ENCODE results near the gene THRAP3.
"Not testable (repeated sequence)": the region's sequence is repeated elsewhere in the genome, so short reads cannot be mapped to it uniquely, and the experiment has no call there.

The THRAP3 gene

DNA sequence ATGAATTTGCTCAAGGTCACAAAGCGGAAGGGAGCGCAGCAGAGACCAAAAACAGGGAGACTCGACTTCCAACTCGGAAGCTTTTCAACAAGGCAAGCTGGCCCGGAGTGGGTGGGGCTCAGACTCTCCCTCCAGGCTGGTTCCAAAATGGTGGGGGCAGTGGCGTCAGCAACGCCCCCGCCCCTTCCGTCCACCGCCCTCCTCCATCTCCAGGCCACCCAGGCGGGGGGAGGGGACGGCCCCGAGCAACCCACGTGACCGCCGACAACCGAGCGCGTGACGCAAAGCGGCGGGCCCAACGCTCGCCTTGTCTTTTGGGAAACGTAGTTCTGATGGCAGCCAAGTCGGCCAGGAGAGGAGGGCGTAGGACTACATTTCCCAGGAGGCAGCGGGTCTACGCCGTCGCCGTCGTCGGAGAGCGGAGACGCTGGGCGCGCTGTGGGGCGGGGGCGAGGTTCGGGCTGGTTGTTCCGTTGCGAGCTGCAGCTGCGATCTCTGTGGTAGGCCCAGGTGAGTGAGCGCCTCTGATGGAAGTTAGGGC is at the start of gene THRAP3:
THRAP3 (plus strand) TSS at position 448 of the 541 bp plus-strand sequence. CDS start 58,121 bp downstream, outside the sequence.
- DNase-seq (ENCODE audit: low read depth, low spot score): peak; percentile 100

GRCh38 chr1:36174713-36175112 is 49.5 kb upstream of the THRAP3 start:
- DNase-seq (ENCODE audit: low read depth, low spot score): no peak

- DNase-seq (ENCODE audit: low read depth, low spot score): peak; percentile 38
Measured at GRCh38 chr1:36175137-36176095, 48.8 kb upstream of the THRAP3 start.

GRCh38 chr1:36176106-36176949 is 47.9 kb upstream of the THRAP3 start:
- DNase-seq (ENCODE audit: low read depth, low spot score): peak; percentile 71

DNA sequence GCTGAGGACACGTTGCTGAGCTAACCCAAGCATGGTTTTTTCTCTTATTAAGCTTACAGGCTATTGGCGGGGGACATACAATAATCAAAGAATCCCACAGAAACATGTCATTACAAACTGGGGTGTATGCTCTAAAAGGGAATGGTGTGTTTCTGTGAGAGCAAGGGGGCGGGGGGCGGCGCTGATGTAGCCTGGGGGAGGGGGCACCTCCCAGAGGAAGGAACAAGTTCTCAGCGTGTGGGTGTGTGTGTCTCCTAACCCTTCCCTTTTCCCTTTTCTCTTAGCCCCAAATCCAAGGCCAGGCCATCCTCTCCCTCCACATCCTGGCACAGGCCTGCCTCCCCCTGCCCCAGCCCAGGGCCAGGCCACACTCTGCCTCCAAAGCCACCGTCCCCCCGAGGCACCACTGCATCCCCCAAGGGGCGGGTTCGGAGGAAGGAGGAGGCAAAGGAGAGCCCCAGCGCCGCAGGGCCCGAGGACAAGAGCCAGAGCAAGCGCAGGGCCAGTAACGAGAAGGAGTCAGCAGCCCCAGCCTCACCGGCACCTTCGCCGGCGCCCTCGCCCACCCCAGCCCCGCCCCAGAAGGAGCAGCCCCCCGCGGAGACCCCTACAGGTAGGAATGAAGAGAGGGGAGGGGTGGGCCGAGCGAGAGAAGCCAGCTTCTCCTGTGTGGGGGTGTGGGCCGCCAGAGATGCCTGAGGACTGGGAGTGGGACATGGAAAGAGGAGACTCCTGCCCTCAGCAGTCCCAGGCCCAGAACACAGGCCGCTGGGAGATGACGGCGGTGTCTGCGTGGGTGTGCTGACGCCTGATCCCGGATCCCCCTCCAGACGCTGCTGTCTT is 46.4 kb upstream of the THRAP3 start:
- peak; percentile 43 for DNase-seq (ENCODE audit: low read depth, low spot score)

- peak; percentile 91 for DNase-seq (ENCODE audit: low read depth, low spot score)
Measured at GRCh38 chr1:36178471-36179219, 45.6 kb upstream of the THRAP3 start.

DNA sequence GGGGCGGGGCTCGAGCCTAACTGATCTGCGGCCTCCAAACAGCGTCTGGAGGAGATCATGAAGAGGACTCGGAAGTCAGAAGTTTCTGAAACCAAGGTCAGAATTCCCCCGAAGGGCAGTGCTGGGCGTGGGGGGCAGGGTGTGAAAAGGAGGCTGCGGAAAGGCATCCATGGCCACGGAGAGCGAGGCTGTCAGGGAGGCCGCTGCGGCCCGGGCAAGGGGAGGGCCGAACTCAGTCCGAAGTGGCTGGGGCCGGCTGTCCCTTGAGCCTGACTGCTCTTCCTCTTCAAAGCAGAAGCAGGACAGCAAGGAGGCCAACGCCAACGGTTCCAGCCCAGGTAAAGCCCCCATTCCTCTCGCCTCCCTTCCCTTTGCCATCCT is 45.0 kb upstream of the THRAP3 start:
- DNase-seq (ENCODE audit: low read depth, low spot score): no peak

DNA sequence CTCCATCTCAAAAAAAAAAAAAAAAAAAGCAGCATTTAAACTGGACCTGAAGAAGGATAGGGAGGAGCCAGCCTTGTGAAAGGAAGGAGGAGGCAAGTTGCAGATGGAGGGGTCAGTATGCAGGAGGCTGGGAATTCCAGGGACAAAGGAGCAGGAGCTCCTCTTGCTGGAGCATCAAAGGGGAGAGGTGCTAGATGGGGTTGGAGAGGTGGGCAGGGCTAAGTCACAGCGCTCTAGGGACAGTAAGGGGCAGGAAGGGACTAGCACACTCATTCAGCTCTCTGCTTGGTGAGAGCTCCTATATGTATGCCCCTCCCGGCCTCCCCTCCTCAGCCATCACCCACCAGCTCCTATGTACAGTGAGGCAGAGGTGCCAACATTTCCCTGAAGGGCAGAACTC is 41.5 kb upstream of the THRAP3 start:
- peak; percentile 64 for DNase-seq (ENCODE audit: low read depth, low spot score)

GRCh38 chr1:36183309-36183856 is 40.9 kb upstream of the THRAP3 start:
- DNase-seq (ENCODE audit: low read depth, low spot score): no peak

DNA sequence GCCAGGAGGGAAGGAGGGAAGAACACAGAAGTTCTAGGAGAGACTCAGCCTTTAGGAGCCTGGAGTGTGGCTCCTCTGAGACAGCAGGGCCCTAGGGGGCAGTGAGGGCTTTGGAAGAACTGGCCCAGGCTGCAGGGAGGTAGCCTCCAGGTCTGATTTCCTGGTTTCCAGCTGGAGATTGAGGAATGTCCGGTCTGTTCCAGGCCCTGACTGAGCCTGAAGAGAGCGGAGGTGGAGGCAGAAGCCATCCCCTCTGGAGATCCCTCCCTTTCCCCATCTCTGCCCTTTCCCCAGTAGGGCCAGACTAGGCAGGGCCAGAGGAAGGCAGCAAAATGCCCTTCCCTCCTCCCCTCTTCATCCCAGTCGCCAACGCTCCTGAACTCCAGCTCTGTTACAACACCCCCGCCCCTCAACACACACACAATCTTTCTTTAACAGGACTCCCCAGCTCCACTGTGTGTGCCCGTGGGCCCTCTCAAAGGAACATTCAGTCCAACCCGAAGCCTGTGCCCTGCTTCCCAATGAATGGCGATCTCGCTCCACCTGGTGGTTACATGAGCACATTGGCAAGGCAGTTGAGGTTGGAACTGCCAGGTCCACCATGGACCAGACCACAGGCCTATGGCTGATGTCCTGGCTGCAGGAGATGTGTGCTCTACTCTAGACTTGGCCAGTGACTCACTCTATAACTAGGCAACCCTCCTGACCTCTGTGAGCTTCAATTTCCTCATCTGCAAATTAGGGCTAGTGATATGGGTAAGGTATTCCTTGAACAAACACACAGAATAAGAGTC is 36.2 kb upstream of the THRAP3 start:
- peak; percentile 91 for DNase-seq (ENCODE audit: low read depth, low spot score)

- not testable (repeated sequence) for DNase-seq (ENCODE audit: low read depth, low spot score)
Measured at GRCh38 chr1:36196805-36197204, 27.4 kb upstream of the THRAP3 start.

DNA sequence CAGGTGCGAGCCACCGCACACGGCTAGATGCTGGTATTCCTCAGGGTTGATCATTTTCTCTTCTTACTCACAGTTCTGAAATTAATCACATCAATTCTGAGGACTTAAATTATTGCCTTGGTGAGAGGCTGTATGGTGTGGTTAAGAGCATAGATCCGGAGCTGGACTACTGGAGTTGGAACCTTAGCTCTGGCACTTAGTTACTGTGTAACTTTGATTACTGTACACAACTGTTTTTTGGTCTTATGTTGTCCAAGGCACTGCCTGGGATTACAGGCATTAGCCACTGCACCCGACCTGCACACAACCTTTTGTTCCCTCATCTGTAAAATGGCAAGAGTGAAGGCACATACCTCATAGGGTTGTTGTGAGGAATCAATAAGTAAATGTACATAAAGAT is 25.6 kb upstream of the THRAP3 start:
- DNase-seq (ENCODE audit: low read depth, low spot score): no peak

- DNase-seq (ENCODE audit: low read depth, low spot score): no peak
Measured at GRCh38 chr1:36199934-36200741, 24.1 kb upstream of the THRAP3 start.

- DNase-seq (ENCODE audit: low read depth, low spot score): no peak
Measured at GRCh38 chr1:36203027-36203553, 21.2 kb upstream of the THRAP3 start.

DNA sequence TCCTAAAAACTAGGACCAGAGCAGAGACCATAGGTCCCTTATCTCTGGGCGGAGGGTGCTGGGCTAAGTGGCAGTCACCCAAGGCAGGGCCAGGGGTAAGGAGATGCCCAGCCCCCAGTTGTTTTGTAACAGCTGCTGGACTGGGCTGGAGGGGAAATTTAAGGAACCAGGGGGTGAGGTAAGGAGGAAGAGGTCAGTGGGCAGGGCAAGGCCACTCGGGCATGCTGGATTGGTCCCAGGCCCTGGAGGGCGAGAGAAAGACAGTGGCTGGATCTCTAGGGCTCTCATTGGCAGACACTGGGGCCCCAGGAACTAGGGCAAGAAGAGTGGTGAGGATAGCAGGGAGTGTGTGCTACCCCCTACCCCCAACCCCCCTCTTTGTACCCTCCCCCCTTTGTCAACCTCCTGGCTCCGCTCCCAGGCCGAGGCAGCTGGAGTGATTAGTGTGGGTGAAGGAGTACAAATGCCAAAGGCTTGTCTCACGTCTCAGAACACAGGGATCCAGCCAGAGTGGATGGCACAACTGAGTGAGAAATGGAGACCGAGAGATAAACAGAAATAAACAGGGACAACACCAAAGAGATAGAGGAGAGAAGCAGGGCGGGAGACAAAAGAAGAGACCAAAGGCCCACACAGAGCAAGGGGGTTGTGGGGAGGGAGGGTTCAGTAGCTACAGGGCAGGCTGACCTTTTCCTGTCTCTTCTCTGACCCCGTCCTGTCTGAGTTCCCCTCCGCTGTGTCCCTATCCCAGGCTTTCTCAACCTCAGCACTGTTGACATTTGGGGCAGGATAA is 20.5 kb upstream of the THRAP3 start:
- DNase-seq (ENCODE audit: low read depth, low spot score): no peak

- DNase-seq (ENCODE audit: low read depth, low spot score): no peak
Measured at GRCh38 chr1:36204347-36204909, 19.8 kb upstream of the THRAP3 start.

- no peak for DNase-seq (ENCODE audit: low read depth, low spot score)
Measured at GRCh38 chr1:36206323-36206858, 17.9 kb upstream of the THRAP3 start.

All from ELF-1 (cell line).